SK-N-MC (cell line): ENCODE results near the gene SASH1.

Experiments used
- EZH2 ChIP-seq: fragments of 200-600 bp; sonication (generic); IDR thresholded peaks from one replicate; pipeline ENCODE4 v1.6.1; 2017; ENCODE audit warnings: antibody characterized with exemption
- POLR2AphosphoS5 ChIP-seq: IDR thresholded peaks from 2 replicates; pipeline ENCODE4 v1.6.1; 2012; ENCODE audit warnings: mild to moderate bottlenecking, low read depth, low read length, borderline replicate concordance

- TF ChIP-seq EZH2: no peak
- TF ChIP-seq POLR2AphosphoS5: no peak
Observed at GRCh38 chr6:148440877-148441453, 98.3 kb downstream of the SASH1 start.
